HepG2 (cell line): Measurements from ENCODE around the gene CAMTA1. TPM values are rescaled to one million over a fixed set of nuclear protein-coding genes. Genes with fewer than 3 reads are reported as not detected.

Experiments used
- ATAC-seq: fragments of 200-7000 bp; cut with Tn5 transposase; 3 replicates; pipeline ENCODE4 v1.9.1; 2020; ENCODE audit warnings: mild to moderate bottlenecking, moderate library complexity
- BruUV-seq: library from RNA; stranded (reverse); fragments of 400-500 nt; replicated peaks from 2 replicates; lab custom pipeline; 2021; lab: Mats Ljungman, UMichigan
- CTCF ChIA-PET: fragments of 300-600 bp; formaldehyde crosslinking; extraction: SDS; loops from one replicate; lab custom pipeline; 2021; ENCODE audit warnings: low total read pairs, inconsistent platforms, low intra/inter-chr PET ratio; lab: Yijun Ruan, JAX
- POLR2A ChIA-PET: fragments of 350-600 bp; sonication (Branson Sonifier 250); formaldehyde crosslinking; loops from one replicate; lab custom pipeline; 2020; ENCODE audit warnings: antibody characterized with exemption, inconsistent platforms; lab: Yijun Ruan, JAX
- DNase-seq: peaks from one replicate; pipeline ENCODE4 v3.0.0-alpha.2; 2015; ENCODE audit warnings: low spot score
- FAIRE-seq: peaks from 3 replicates; lab custom pipeline; 2011; peaks lifted over from hg19 to GRCh38; lab: Jason Lieb, UNC
- H2AFZ ChIP-seq: one replicate; pipeline ENCODE4 v1.6.1; 2011; ENCODE audit warnings: low read length, inconsistent platforms
- H3K27ac ChIP-seq: fragments of 300-600 bp; 3 replicates; pipeline ENCODE4 v1.8.0; 2011; ENCODE audit warnings: mixed run types, mild to moderate bottlenecking, mixed read lengths, low read length, inconsistent platforms; ENCODE audit not compliant: insufficient read depth; ENCODE audit errors: extremely low read length
- H3K27me3 ChIP-seq, 2 experiments: fragments of 200-600 bp in 1 of 2; 2 replicates in 1 of 2; 3 replicates in 1 of 2; pipeline versions ENCODE4 v1.6.0 to v1.8.0; 2011; ENCODE audit warnings: low read length in 2 of 2, mild to moderate bottlenecking in 2 of 2, moderate library complexity in 2 of 2, inconsistent platforms in 1 of 2; ENCODE audit not compliant: insufficient read depth in 2 of 2, control insufficient read depth in 1 of 2
- H3K36me3 ChIP-seq, 2 experiments: fragments of 200-600 bp in 1 of 2; replicated peaks in 1 of 2; 2 replicates in 1 of 2; 3 replicates in 1 of 2; pipeline versions ENCODE4 v1.5.1 to v1.8.0; 2011; ENCODE audit warnings: low read length in 2 of 2, inconsistent platforms in 1 of 2; ENCODE audit not compliant: insufficient read depth in 2 of 2, control insufficient read depth in 1 of 2
- H3K4me1 ChIP-seq: 2 replicates; pipeline ENCODE4 v1.5.1; 2012; ENCODE audit warnings: low read length, inconsistent platforms; ENCODE audit not compliant: insufficient read depth
- H3K4me2 ChIP-seq: 2 replicates; pipeline ENCODE4 v1.6.0; 2011; ENCODE audit warnings: low read depth, low read length, inconsistent platforms
- H3K4me3 ChIP-seq, 3 experiments: fragments of 200-600 bp in 1 of 3; sonication (generic), shearing (Covaris generic) in 1 of 3; replicated peaks in 1 of 3; 2 replicates each; pipeline ENCODE4 v1.5.1; 2011 to 2016; ENCODE audit warnings: low read length in 3 of 3, inconsistent platforms in 2 of 3, low read depth in 2 of 3, mild to moderate bottlenecking in 2 of 3, control low read depth in 1 of 3, mixed read lengths in 1 of 3; ENCODE audit not compliant: insufficient read depth in 1 of 3
- H3K79me2 ChIP-seq: one replicate; pipeline ENCODE4 v1.6.1; 2011; ENCODE audit warnings: low read length, inconsistent platforms; ENCODE audit not compliant: insufficient read depth
- H3K9ac ChIP-seq: 2 replicates; pipeline ENCODE4 v1.6.0; 2011; ENCODE audit warnings: mild to moderate bottlenecking, low read depth, low read length, inconsistent platforms; ENCODE audit not compliant: insufficient read depth
- H3K9me3 ChIP-seq: 2 replicates; pipeline ENCODE4 v1.5.1; 2012; ENCODE audit warnings: mild to moderate bottlenecking, low read length
- H4K20me1 ChIP-seq: 2 replicates; pipeline ENCODE4 v1.6.0; 2011; ENCODE audit warnings: inconsistent platforms, mild to moderate bottlenecking, low read length, moderate library complexity; ENCODE audit not compliant: insufficient read depth
- AKAP8 ChIP-seq: sonication (generic); formaldehyde crosslinking; IDR thresholded peaks from 2 replicates; pipeline ENCODE4 v1.5.1; 2020; ENCODE audit warnings: mild to moderate bottlenecking, missing genetic modification reagents
- DRAP1 ChIP-seq: IDR thresholded peaks from 2 replicates; pipeline ENCODE4 v1.6.1; 2016; ENCODE audit warnings: missing genetic modification reagents, missing compliant biosample characterization
- HMGA1 ChIP-seq: sonication (generic); formaldehyde crosslinking; conservative IDR thresholded peaks from 2 replicates; pipeline ENCODE4 v1.4.0; 2020; ENCODE audit warnings: missing genetic modification reagents
- HOXA9 ChIP-seq: sonication (generic); formaldehyde crosslinking; IDR thresholded peaks from 2 replicates; pipeline ENCODE4 v1.8.1; 2022; ENCODE audit warnings: missing genetic modification reagents, mild to moderate bottlenecking, moderate library complexity, borderline replicate concordance
- JUNB ChIP-seq: sonication (generic); formaldehyde crosslinking; IDR thresholded peaks from 2 replicates; pipeline ENCODE4 v1.8.0; 2022; ENCODE audit warnings: missing genetic modification reagents, mild to moderate bottlenecking, borderline replicate concordance
- KAT2B ChIP-seq: fragments of 150-350 bp; IDR thresholded peaks from 2 replicates; pipeline ENCODE4 v1.6.1; 2014; ENCODE audit warnings: low read depth, low read length, borderline replicate concordance
- PRPF4 ChIP-seq: fragments of 200-400 bp; formaldehyde crosslinking; IDR thresholded peaks from 2 replicates; pipeline ENCODE4 v1.6.1; 2016; ENCODE audit warnings: low read length, low read depth; ENCODE audit not compliant: poor library complexity, severe bottlenecking
- RBAK ChIP-seq: sonication (generic); formaldehyde crosslinking; IDR thresholded peaks from 2 replicates; pipeline ENCODE4 v1.5.1; 2020; ENCODE audit warnings: mild to moderate bottlenecking, missing genetic modification reagents
- TRIM24 ChIP-seq: sonication (generic); formaldehyde crosslinking; IDR thresholded peaks from 2 replicates; pipeline ENCODE4 v1.8.0; 2022; ENCODE audit warnings: mild to moderate bottlenecking, missing genetic modification reagents
- ZBTB1 ChIP-seq: sonication (generic); formaldehyde crosslinking; IDR thresholded peaks from 2 replicates; pipeline ENCODE4 v1.4.0; 2020; ENCODE audit warnings: missing genetic modification reagents, borderline replicate concordance
- ZMYM4 ChIP-seq: sonication (generic); formaldehyde crosslinking; IDR thresholded peaks from 2 replicates; pipeline ENCODE4 v1.8.1; 2023; ENCODE audit warnings: mild to moderate bottlenecking, missing genetic modification reagents
- ZNF552 ChIP-seq: sonication (generic); formaldehyde crosslinking; IDR thresholded peaks from 2 replicates; pipeline ENCODE4 v1.9.0; 2022; ENCODE audit warnings: missing genetic modification reagents, mild to moderate bottlenecking, borderline replicate concordance
- ZNF577 ChIP-seq: sonication (generic); formaldehyde crosslinking; IDR thresholded peaks from 2 replicates; pipeline ENCODE4 v1.4.0; 2020; ENCODE audit warnings: mild to moderate bottlenecking, low read depth, missing genetic modification reagents, borderline replicate concordance
- ZZZ3 ChIP-seq: sonication (generic); formaldehyde crosslinking; IDR thresholded peaks from 2 replicates; pipeline ENCODE4 v1.4.0; 2020; ENCODE audit warnings: missing genetic modification reagents, mild to moderate bottlenecking, borderline replicate concordance
- WGBS: methylation state at CpG from one replicate; pipeline ENCODE4 v1.1.6; 2017; ENCODE audit warnings: low lambda C conversion rate; 5-methylcytosine and 5-hydroxymethylcytosine counted together
- in situ Hi-C: cut with HindIII; loops from 2 replicates; pipeline ENCODE4 v1.10.0; 2017; ENCODE audit warnings: low pct_unique_long_range_greater_than_20kb; ENCODE audit not compliant: extremely low pct_ligation_motif_present
- intact Hi-C: fragments of 100-400 bp; cut with micrococcal nuclease; formaldehyde crosslinking; loops from one replicate; pipeline ENCODE4 v1.10.0; 2022; ENCODE audit not compliant: unreplicated experiment
- polyA plus RNA-seq, 8 experiments: library from polyadenylated mRNA; depleted of rRNA in 3 of 8; stranded (reverse) in 7 of 8; unstranded in 1 of 8; fragments of >200 nt; fragmentation: Illumina TruSeq in 4 of 8; extraction: Trizol in 4 of 8; gene quantifications; 2 replicates each; pipeline versions ENCODE4 v1.2.1 to v1.2.3, GENCODE V29; 2011 to 2016; ENCODE audit warnings: low read depth in 4 of 8, missing spikeins in 1 of 8, mixed read lengths in 1 of 8; ENCODE audit not compliant: insufficient read depth in 1 of 8
- total RNA-seq, 5 experiments: library from RNA; depleted of rRNA; stranded (reverse); fragments of >200 nt; fragmentation: Illumina TruSeq; extraction: Trizol; gene quantifications; 2 replicates each; pipeline ENCODE4 v1.2.3, GENCODE V29; 2016; ENCODE audit warnings: low read depth in 1 of 5
- TF ChIP-seq, protein P1 (sequence below): fragments of 450-650 bp; IDR thresholded peaks from 2 replicates; pipeline ENCODE4 v1.6.1; 2017; ENCODE audit warnings: mild to moderate bottlenecking
- TF ChIP-seq, protein P2 (sequence below): sonication (generic); formaldehyde crosslinking; IDR thresholded peaks from 2 replicates; pipeline ENCODE4 v1.5.1; 2020; ENCODE audit warnings: mild to moderate bottlenecking, missing genetic modification reagents
- TF ChIP-seq, protein P3 (sequence below): sonication (generic); formaldehyde crosslinking; IDR thresholded peaks from 2 replicates; pipeline ENCODE4 v1.4.0; 2020; ENCODE audit warnings: mild to moderate bottlenecking, missing genetic modification reagents

The CAMTA1 gene
- total and polyA plus RNA-seq, 2 of the 13 experiments (the other 11 are each of a cell fraction or from before 2014, with no cell fraction given), result 25.0 to 36.4 TPM

DNA sequence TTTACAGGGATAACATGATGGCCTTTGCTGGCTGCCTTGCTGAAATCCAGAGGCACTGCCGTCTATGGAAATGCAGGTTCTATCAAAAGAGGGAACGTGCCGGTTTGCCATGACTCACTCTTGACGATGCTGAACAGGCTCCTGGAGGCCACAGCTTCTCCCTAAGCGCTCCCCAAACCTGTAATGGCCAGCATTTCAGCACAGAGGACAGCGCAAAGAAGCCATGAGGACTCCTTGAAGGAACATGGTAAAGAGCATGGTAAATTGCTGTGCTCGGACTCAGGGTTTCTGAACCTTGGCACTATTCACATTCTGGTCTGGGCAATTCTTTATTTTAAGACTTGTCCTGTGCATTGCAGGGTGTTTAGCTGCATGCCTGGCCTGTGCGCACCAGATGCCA is 217.5 kb downstream of the CAMTA1 start:
- no peak overlapping the region for H3K4me2 ChIP-seq
- no peaks in the 10 kb centered on the region for H4K20me1 ChIP-seq
- H3K36me3 ChIP-seq, result no peaks in the 10 kb centered on the region
- no peak for ATAC-seq
- no peak overlapping the region for H3K9ac ChIP-seq
- peaks cover 5 to 38% of the 10 kb centered on the region in 2 experiments; a peak in 4 of 5 replicates for H3K27me3 ChIP-seq
- no peak for TF ChIP-seq JUNB (CRISPR knock-in tag)
- TF ChIP-seq HMGA1 (CRISPR knock-in tag), result no peak
- TF ChIP-seq, protein P1, sequence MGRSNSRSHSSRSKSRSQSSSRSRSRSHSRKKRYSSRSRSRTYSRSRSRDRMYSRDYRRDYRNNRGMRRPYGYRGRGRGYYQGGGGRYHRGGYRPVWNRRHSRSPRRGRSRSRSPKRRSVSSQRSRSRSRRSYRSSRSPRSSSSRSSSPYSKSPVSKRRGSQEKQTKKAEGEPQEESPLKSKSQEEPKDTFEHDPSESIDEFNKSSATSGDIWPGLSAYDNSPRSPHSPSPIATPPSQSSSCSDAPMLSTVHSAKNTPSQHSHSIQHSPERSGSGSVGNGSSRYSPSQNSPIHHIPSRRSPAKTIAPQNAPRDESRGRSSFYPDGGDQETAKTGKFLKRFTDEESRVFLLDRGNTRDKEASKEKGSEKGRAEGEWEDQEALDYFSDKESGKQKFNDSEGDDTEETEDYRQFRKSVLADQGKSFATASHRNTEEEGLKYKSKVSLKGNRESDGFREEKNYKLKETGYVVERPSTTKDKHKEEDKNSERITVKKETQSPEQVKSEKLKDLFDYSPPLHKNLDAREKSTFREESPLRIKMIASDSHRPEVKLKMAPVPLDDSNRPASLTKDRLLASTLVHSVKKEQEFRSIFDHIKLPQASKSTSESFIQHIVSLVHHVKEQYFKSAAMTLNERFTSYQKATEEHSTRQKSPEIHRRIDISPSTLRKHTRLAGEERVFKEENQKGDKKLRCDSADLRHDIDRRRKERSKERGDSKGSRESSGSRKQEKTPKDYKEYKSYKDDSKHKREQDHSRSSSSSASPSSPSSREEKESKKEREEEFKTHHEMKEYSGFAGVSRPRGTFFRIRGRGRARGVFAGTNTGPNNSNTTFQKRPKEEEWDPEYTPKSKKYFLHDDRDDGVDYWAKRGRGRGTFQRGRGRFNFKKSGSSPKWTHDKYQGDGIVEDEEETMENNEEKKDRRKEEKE, result no peak
- TF ChIP-seq ZNF552 (CRISPR knock-in tag), result no peak
- no peak for TF ChIP-seq RBAK (CRISPR knock-in tag)
- no peak for TF ChIP-seq ZZZ3 (CRISPR knock-in tag)
- TF ChIP-seq, protein P2, sequence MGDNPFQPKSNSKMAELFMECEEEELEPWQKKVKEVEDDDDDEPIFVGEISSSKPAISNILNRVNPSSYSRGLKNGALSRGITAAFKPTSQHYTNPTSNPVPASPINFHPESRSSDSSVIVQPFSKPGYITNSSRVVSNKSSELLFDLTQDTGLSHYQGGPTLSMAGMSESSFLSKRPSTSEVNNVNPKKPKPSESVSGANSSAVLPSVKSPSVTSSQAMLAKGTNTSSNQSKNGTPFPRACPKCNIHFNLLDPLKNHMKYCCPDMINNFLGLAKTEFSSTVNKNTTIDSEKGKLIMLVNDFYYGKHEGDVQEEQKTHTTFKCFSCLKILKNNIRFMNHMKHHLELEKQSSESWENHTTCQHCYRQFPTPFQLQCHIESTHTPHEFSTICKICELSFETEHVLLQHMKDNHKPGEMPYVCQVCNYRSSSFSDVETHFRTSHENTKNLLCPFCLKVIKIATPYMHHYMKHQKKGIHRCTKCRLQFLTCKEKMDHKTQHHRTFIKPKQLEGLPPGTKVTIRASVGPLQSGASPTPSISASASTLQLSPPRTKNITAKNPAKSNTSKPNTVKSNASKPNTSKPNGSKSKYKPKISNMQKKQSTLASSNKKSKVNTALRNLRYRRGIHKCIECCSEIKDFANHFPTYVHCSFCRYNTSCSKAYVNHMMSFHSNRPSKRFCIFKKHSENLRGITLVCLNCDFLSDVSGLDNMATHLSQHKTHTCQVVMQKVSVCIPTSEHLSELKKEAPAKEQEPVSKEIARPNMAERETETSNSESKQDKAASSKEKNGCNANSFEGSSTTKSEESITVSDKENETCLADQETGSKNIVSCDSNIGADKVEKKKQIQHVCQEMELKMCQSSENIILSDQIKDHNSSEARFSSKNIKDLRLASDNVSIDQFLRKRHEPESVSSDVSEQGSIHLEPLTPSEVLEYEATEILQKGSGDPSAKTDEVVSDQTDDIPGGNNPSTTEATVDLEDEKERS (CRISPR knock-in tag), result no peak
- TF ChIP-seq ZBTB1 (CRISPR knock-in tag), result no peak
- TF ChIP-seq PRPF4, result no peak
- no peak for TF ChIP-seq TRIM24
- TF ChIP-seq, protein P3, sequence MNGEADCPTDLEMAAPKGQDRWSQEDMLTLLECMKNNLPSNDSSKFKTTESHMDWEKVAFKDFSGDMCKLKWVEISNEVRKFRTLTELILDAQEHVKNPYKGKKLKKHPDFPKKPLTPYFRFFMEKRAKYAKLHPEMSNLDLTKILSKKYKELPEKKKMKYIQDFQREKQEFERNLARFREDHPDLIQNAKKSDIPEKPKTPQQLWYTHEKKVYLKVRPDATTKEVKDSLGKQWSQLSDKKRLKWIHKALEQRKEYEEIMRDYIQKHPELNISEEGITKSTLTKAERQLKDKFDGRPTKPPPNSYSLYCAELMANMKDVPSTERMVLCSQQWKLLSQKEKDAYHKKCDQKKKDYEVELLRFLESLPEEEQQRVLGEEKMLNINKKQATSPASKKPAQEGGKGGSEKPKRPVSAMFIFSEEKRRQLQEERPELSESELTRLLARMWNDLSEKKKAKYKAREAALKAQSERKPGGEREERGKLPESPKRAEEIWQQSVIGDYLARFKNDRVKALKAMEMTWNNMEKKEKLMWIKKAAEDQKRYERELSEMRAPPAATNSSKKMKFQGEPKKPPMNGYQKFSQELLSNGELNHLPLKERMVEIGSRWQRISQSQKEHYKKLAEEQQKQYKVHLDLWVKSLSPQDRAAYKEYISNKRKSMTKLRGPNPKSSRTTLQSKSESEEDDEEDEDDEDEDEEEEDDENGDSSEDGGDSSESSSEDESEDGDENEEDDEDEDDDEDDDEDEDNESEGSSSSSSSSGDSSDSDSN (CRISPR knock-in tag), result no peak
- TF ChIP-seq AKAP8 (CRISPR knock-in tag), result no peak
- no peak for TF ChIP-seq KAT2B
- TF ChIP-seq ZMYM4 (CRISPR knock-in tag), result no peak
- TF ChIP-seq HOXA9 (CRISPR knock-in tag), result no peak
- no peak for TF ChIP-seq DRAP1
- no peak for TF ChIP-seq ZNF577
- H3K27ac ChIP-seq, result no peak overlapping the region
- no peak for DNase-seq
- in situ Hi-C loops, result no loop called here
- no peak overlapping the region for H2AFZ ChIP-seq
- ChIA-PET POLR2A (no interaction called here), CTCF (no interaction called here)
- no peaks in the 10 kb centered on the region for H3K79me2 ChIP-seq
- WGBS, result 50% methylated on average over 2 of the region's 8 CpGs
- no TSS peak for BruUV-seq
- intact Hi-C loops, result no loop called here
- no peaks in the 10 kb centered on the region for H3K9me3 ChIP-seq
- H3K4me3 ChIP-seq, result no peak overlapping the region
- FAIRE-seq, result no peak
- no peaks in the 10 kb centered on the region for H3K4me1 ChIP-seq
